ENCODE results near the gene ADCK1.

Gene ADCK1

GRCh38 chr14:77961847-77962580 lies 162.1 kb downstream of the ADCK1 start:
- DNase-seq, result no peak

GRCh38 chr14:77962731-77963520 lies 163.0 kb downstream of the ADCK1 start:
- DNase-seq, result no peak

- no peak for DNase-seq
Observed at GRCh38 chr14:77964586-77964985, 164.7 kb downstream of the ADCK1 start.

GRCh38 chr14:77965050-77965449 lies 165.1 kb downstream of the ADCK1 start:
- no peak for DNase-seq

- DNase-seq, result no peak
Observed at GRCh38 chr14:77965919-77966435, 166.1 kb downstream of the ADCK1 start.

- no peak for DNase-seq
Observed at GRCh38 chr14:77967110-77967509, 167.2 kb downstream of the ADCK1 start.

GRCh38 chr14:77970646-77971045 lies 170.7 kb downstream of the ADCK1 start:
- no peak for DNase-seq

- DNase-seq, result no peak
Observed at GRCh38 chr14:77973246-77973645, 173.3 kb downstream of the ADCK1 start.

- no peak for DNase-seq
Observed at GRCh38 chr14:77976591-77976990, 176.7 kb downstream of the ADCK1 start.

- no peak for DNase-seq
Observed at GRCh38 chr14:77979171-77979570, 179.3 kb downstream of the ADCK1 start.

GRCh38 chr14:77979666-77980351 lies 179.9 kb downstream of the ADCK1 start:
- DNase-seq, result no peak

- no peak for DNase-seq
Observed at GRCh38 chr14:77980475-77981321, 180.8 kb downstream of the ADCK1 start.
